Hematopoietic multipotent progenitor cell treated with erythropoietin and hydrocortisone succinate and interleukin-3 and kit ligand, for 8 days (in vitro differentiated cells): Measurements from ENCODE around the gene CDK8.
"Not testable (repeated sequence)": the region's sequence is repeated elsewhere in the genome, so short reads cannot be mapped to it uniquely, and the experiment has no call there.

Source experiments
- DNase-seq: peaks from one replicate; pipeline ENCODE4 v3.0.0-alpha.2; 2015

Gene CDK8

GRCh38 chr13:26254583-26255111 lies 718 bp downstream of the CDK8 start:
- peak; percentile 43 for DNase-seq

- DNase-seq: no peak
Observed at GRCh38 chr13:26255115-26255514, 1.2 kb downstream of the CDK8 start.

- DNase-seq: peak; percentile 51
Observed at GRCh38 chr13:26255691-26256277, 1.9 kb downstream of the CDK8 start.

- no peak for DNase-seq
Observed at GRCh38 chr13:26257049-26257448, 3.1 kb downstream of the CDK8 start.

GRCh38 chr13:26259634-26260033 lies 5.7 kb downstream of the CDK8 start:
- DNase-seq: no peak

- DNase-seq: no peak
Observed at GRCh38 chr13:26262156-26262555, 8.2 kb downstream of the CDK8 start.

GRCh38 chr13:26266311-26266710 lies 12.4 kb downstream of the CDK8 start:
- peak; percentile 11 for DNase-seq

- DNase-seq: no peak
Observed at GRCh38 chr13:26270707-26271106, 16.8 kb downstream of the CDK8 start.

- DNase-seq: no peak
Observed at GRCh38 chr13:26272621-26273020, 18.7 kb downstream of the CDK8 start.

GRCh38 chr13:26280295-26280694 lies 26.4 kb downstream of the CDK8 start:
- DNase-seq: no peak

- DNase-seq: no peak
Observed at GRCh38 chr13:26280822-26281221, 26.9 kb downstream of the CDK8 start.

GRCh38 chr13:26285911-26286310 lies 32.0 kb downstream of the CDK8 start:
- DNase-seq: not testable (repeated sequence)

GRCh38 chr13:26288838-26289237 lies 34.9 kb downstream of the CDK8 start:
- not testable (repeated sequence) for DNase-seq

GRCh38 chr13:26295812-26296211 lies 41.9 kb downstream of the CDK8 start:
- no peak for DNase-seq

GRCh38 chr13:26299168-26299750 lies 45.3 kb downstream of the CDK8 start:
- no peak for DNase-seq

GRCh38 chr13:26300140-26300539 lies 46.2 kb downstream of the CDK8 start:
- peak; percentile 14 for DNase-seq

- no peak for DNase-seq
Observed at GRCh38 chr13:26305676-26306075, 51.7 kb downstream of the CDK8 start.

GRCh38 chr13:26307701-26308100 lies 53.8 kb downstream of the CDK8 start:
- DNase-seq: no peak

- DNase-seq: peak; percentile 24
Observed at GRCh38 chr13:26308250-26308649, 54.3 kb downstream of the CDK8 start.

- DNase-seq: no peak
Observed at GRCh38 chr13:26308836-26309235, 54.9 kb downstream of the CDK8 start.

- DNase-seq: no peak
Observed at GRCh38 chr13:26310003-26310402, 56.1 kb downstream of the CDK8 start.

GRCh38 chr13:26310470-26310869 lies 56.5 kb downstream of the CDK8 start:
- no peak for DNase-seq

GRCh38 chr13:26312019-26312418 lies 58.1 kb downstream of the CDK8 start:
- DNase-seq: not testable (repeated sequence)

- not testable (repeated sequence) for DNase-seq
Observed at GRCh38 chr13:26316095-26316494, 62.2 kb downstream of the CDK8 start.

- no peak for DNase-seq
Observed at GRCh38 chr13:26320766-26321165, 66.8 kb downstream of the CDK8 start.
